GM12872 (cell line): Measurements from ENCODE around the gene MARCO.

ENCODE experiments used
- TF ChIP-seq, protein P1 (sequence below): IDR thresholded peaks from 3 replicates; pipeline ENCODE4 v1.5.1; 2011; ENCODE audit warnings: low read depth, mild to moderate bottlenecking, low read length, moderate library complexity; ENCODE audit not compliant: insufficient read depth

The MARCO gene, protein sequence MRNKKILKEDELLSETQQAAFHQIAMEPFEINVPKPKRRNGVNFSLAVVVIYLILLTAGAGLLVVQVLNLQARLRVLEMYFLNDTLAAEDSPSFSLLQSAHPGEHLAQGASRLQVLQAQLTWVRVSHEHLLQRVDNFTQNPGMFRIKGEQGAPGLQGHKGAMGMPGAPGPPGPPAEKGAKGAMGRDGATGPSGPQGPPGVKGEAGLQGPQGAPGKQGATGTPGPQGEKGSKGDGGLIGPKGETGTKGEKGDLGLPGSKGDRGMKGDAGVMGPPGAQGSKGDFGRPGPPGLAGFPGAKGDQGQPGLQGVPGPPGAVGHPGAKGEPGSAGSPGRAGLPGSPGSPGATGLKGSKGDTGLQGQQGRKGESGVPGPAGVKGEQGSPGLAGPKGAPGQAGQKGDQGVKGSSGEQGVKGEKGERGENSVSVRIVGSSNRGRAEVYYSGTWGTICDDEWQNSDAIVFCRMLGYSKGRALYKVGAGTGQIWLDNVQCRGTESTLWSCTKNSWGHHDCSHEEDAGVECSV

DNA sequence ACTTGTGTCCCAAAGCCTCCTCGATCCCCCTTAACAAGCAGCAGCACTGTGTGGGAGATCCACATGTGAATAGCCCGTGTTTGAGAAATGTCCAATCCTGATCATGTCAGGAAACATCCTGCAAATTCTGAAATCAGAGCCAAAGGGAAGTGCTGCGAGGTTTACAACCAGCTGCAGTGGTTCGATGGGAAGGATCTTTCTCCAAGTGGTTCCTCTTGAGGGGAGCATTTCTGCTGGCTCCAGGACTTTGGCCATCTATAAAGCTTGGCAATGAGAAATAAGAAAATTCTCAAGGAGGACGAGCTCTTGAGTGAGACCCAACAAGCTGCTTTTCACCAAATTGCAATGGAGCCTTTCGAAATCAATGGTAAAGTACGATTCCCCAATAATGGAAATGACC, at the start of gene MARCO:
TSS of gene MARCO (plus strand) at position 164 of the 400 bp plus-strand sequence. CDS start at position 271, 107 bp downstream.
- TF ChIP-seq, protein P1, sequence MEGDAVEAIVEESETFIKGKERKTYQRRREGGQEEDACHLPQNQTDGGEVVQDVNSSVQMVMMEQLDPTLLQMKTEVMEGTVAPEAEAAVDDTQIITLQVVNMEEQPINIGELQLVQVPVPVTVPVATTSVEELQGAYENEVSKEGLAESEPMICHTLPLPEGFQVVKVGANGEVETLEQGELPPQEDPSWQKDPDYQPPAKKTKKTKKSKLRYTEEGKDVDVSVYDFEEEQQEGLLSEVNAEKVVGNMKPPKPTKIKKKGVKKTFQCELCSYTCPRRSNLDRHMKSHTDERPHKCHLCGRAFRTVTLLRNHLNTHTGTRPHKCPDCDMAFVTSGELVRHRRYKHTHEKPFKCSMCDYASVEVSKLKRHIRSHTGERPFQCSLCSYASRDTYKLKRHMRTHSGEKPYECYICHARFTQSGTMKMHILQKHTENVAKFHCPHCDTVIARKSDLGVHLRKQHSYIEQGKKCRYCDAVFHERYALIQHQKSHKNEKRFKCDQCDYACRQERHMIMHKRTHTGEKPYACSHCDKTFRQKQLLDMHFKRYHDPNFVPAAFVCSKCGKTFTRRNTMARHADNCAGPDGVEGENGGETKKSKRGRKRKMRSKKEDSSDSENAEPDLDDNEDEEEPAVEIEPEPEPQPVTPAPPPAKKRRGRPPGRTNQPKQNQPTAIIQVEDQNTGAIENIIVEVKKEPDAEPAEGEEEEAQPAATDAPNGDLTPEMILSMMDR, result no peak

DNA sequence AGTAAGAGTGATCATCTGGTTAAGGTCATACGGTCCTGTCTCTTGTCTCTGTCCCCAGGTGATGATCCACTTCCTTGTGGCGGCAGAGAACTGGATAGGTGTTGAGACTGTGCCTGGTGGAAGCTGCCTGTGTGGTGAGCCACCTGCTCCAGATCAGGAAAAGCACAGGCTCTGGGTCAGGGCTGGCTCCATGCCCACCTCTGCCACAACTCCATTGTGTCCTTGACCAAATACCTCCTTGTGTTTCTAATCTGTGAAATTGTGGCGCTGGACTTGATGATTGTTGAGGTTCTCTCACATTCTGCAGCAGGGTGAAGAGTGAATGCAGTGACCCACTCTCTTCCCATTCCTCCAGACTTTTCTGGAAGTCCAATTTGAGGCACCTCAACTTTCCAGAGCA, 48.9 kb upstream of the MARCO start:
- TF ChIP-seq, protein P1, result no peak

DNA sequence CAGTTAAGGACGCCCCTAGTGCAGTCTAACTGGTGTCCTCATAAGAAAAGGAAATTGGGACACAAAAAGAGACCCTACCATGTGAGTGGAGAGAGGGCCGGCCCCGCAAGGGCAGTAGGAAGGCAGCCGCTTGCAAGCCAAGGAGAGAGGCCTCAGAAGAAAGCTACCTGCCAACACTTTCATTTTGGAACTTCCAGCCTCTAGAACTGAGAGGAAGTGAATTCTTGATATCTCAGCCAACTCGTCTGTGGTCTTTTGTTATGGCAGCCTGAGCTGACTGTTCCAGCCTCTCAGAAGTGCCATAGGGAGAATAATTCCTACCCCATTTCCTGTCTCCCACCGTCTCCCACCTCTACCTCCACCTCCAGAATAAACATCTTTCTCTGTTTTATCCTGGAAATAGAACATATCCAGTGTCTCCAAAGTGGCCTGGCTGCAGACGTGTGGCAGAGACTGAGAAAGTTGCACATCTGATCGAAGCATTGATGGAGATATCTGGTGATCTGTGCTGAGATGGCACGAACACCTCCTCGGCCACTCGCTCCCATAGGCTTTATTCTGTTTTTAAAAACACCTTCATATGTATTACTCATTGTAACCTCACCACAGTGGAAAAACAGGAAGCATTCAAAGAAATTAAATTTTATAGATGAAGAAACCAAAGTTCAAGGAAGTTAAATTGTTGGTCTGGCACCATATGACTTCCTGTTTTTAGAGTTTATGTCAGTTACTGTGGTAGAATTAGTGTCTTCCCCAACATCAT, 39.5 kb upstream of the MARCO start:
- TF ChIP-seq, protein P1, result no peak

DNA sequence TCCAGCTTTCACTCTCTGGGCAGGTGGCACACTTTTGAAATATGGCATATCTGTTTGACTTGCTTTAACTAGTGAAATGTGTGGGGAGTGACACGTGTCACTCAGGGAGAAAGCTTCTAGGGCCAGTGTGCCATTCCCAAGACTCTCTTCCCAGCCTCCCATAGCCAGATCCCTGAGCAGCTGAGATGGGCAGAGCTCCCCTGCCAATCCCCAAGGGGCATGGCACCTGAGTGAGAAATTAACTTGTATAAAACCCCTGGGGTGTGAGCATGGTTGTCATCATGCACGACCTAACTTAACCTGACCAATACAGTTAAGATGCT, 39.0 kb upstream of the MARCO start:
- TF ChIP-seq, protein P1, result no peak

DNA sequence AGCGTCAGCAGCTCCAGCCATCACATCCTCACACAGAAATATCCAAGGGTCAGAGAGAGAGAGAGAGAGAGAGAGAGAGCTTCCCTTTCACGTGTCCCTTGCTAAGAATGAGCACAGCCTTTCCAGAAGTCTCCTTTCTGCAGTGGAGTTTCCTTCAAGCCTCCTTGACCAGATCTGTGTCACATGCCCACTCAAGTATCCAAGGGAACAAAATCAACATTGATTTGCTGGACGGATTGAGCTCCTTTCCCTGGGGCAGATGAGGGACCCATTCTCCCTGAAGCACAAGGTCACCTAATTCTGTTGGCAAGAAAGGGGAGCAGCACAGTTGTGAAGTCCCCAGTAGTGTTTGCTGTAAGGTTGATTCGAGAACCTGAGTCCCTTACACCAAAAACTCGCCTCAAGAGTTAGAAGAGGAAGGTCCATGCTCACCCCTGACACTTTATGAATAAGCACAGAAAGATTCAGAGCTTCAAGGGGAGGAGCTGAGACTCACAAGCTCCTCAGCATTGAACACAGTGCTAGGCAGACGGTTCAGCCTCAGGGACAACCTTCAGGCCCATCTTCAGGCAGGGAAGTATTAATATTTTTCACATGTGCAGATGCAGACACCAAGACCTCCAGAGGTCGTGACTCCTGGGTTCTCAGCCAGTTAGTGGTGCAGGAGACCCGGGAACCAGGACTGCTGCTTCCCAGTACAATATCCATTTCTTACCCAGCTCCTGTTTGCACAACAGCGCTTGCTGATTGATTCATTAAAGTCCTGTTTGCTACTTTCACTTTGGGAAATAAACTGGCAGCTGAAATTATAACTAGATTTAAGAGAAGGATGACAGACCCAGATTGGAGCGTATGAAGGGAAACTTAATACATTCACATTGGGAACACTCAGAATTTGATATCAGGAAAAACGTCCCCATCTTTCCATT, 38.2 kb upstream of the MARCO start:
- TF ChIP-seq, protein P1, result no peak

DNA sequence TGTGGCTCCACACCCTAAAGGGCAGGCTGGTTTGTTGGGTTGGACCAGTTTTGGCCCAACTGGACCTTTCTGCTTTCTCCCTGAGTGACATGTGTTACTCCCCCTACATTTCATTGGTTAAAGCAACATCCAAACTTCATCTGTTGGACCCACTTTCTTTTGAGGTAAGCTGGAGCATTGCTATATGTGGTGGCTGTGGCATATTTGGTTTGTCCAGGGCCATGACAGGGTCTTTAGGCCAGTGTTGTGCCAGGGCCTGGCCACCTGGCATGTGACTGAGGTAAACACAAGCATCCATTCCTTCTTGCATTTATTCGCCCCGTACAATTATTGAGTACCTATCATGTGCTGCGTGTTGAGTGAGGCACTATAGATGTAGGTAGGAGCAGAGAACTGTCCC, 36.8 kb upstream of the MARCO start:
- TF ChIP-seq, protein P1, result no peak
